NCI-H82 treated with DMSO at 0.1 percent for 48 hours (cell line): Measurements from ENCODE around the gene GPS1.

Experiments
- DNase-seq: peaks from one replicate; lab custom pipeline; 2025; ENCODE audit not compliant: unreplicated experiment; lab: John Stamatoyannopoulos, UW

GPS1 gene

GRCh38 chr17:82076018-82076784 is 24.5 kb downstream of the GPS1 start:
- no peak for DNase-seq

- no peak for DNase-seq
Observed at GRCh38 chr17:82076785-82077591, 25.3 kb downstream of the GPS1 start.

- DNase-seq, result no peak
Observed at GRCh38 chr17:82077617-82078358, 26.1 kb downstream of the GPS1 start.

GRCh38 chr17:82078433-82078832 is 26.7 kb downstream of the GPS1 start:
- DNase-seq, result no peak

DNA sequence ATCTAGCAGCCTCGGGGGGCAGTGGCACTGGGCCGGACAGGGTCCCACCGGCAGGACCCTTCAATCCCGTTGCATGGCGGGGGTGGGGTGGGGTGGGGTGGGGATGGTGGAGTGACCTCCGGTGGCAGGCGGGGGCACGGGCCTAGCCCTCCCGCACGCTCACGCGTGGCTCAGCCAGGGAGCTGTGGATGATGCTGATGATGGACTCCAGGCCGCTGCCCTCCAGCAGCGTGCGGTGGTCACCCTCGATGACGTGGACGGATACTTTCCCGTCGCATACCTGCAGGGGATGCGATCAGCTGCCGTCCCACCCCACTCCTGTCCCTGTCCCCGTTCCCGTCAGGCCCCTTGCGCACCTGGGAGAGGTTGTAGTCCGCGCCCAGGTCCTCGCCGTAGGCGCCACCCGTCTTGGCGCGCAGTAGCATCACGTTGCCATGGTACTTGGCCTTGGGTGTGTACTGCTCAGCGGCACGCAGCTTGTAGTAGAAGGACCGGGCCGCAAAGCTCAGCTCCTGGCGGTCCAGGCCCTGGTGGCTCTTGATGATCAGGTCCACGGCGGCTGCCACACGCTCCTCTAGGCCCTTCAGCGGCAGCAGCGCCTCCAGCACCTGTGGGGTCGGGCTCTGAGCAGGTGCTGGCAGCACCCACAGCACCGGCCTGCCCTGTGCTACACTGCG is 27.4 kb downstream of the GPS1 start:
- DNase-seq, result no peak

DNA sequence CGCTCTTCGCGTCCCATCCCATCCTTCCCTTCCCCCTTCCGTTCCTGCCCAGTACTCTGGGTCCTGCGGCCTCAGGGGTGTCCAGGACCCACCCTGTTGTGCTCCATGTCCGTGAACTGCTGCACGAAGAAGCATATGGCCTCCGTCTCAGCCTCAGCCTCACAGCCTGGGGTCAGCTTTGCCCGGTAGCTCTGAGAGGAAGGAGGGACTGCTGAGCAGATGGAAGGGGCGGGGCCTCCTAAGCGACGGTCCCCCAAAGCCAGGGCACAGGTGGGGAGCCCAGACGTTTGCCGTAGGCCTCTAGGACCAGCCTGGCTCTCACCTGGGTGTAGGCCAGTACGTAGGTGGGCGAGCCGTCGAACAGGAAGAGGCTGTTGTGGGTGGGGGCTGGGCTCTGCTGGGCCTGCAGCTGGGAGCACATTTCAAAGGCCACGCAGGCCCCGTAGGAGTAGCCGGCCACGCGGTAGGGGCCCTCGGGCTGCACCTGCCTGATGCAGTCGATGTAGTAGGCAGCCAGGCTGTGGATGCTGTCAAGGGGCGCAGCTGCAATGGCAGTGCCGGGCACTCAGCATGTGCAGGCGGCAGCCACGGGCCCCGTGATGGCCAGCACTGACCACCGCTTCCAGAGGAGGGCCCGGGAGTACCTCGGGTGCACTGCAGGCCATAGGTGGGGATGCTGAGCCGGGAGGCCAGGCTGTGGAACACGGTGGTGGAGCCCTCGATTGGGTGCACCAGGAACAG is 28.5 kb downstream of the GPS1 start:
- DNase-seq, result no peak

- no peak for DNase-seq
Observed at GRCh38 chr17:82080789-82081464, 29.2 kb downstream of the GPS1 start.

GRCh38 chr17:82081546-82081945 is 29.8 kb downstream of the GPS1 start:
- DNase-seq, result no peak

GRCh38 chr17:82081966-82082365 is 30.3 kb downstream of the GPS1 start:
- no peak for DNase-seq

- no peak for DNase-seq
Observed at GRCh38 chr17:82082456-82082855, 30.8 kb downstream of the GPS1 start.

- no peak for DNase-seq
Observed at GRCh38 chr17:82083009-82083408, 31.3 kb downstream of the GPS1 start.

- no peak for DNase-seq
Observed at GRCh38 chr17:82083533-82084359, 32.0 kb downstream of the GPS1 start.

- no peak for DNase-seq
Observed at GRCh38 chr17:82084373-82085030, 32.8 kb downstream of the GPS1 start.

GRCh38 chr17:82085031-82085861 is 33.5 kb downstream of the GPS1 start:
- DNase-seq, result no peak

DNA sequence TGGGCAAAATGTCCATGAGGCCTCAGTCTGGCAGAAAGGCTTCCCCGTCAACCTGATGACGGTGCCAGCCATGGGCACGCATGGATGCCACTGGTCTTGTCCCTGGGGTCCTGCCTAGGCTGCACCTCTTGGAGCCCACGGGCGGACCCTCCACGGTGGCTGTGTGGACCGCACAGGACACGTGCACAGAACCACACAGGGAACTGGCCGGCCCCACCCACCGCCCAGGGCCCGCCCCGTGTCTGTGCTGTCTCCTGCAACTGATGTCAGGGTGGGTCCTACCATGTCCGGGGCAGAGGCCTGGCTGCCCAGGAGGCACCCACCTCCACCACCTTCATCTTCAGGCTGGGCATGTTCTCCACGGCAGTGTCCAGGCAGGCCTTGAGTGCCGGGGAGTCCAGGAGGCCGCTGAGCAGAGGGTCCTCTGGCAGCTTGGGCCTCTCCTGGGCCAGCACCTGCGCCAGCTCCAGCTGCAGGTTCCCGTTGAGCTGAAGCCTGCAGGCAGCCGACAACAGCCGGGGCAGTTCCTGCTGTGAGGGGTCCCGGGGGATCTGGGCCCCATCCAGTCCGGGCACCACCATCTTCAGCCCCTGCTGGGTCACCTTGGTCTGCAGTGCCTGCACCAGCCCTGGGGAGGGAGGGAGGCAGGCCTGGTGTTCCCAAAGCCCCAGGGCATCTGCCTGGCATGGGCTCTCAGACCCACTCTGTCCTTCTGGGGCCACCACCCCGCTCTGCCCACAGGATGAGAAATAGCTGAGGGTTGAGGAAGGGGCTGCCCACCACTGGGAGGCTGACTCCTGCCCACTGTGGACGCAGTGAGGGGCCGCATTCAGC is 34.5 kb downstream of the GPS1 start:
- DNase-seq, result no peak
